GM06990 (cell line): Measurements from ENCODE around the gene AGGF1.

Experiments
- DNase-seq: peaks from one replicate; pipeline ENCODE4 v3.0.0-alpha.2; 2011; ENCODE audit not compliant: insufficient read length; ENCODE audit errors: extremely low read depth
- H3K27me3 ChIP-seq: replicated peaks from 2 replicates; pipeline ENCODE4 v1.6.0; 2011; ENCODE audit warnings: low read length; ENCODE audit not compliant: control insufficient read depth, insufficient read depth
- H3K36me3 ChIP-seq: 2 replicates; pipeline ENCODE4 v1.5.1; 2011; ENCODE audit warnings: low read length; ENCODE audit not compliant: control insufficient read depth, insufficient read depth
- H3K4me3 ChIP-seq: replicated peaks from 2 replicates; pipeline ENCODE4 v1.5.1; 2011; ENCODE audit warnings: low read depth, mild to moderate bottlenecking, control low read depth, low read length
- CTCF ChIP-seq: IDR thresholded peaks from 2 replicates; pipeline ENCODE4 v1.5.1; 2011; ENCODE audit warnings: low read length, control low read depth, mild to moderate bottlenecking, inconsistent platforms; ENCODE audit not compliant: insufficient read depth, poor library complexity, severe bottlenecking

AGGF1 gene

GRCh38 chr5:77017668-77018067, 12.5 kb upstream of the AGGF1 start:
- no peak overlapping the region for H3K4me3 ChIP-seq
- no peaks in the 10 kb centered on the region for H3K36me3 ChIP-seq
- no peak for DNase-seq
- H3K27me3 ChIP-seq = no peaks in the 10 kb centered on the region
- no peak for TF ChIP-seq CTCF

- TF ChIP-seq CTCF = no peak
- DNase-seq = no peak
- H3K36me3 ChIP-seq = no peaks in the 10 kb centered on the region
- no peaks in the 10 kb centered on the region for H3K27me3 ChIP-seq
- no peak overlapping the region for H3K4me3 ChIP-seq
Observed at GRCh38 chr5:77022511-77023417, 7.4 kb upstream of the AGGF1 start.

DNA sequence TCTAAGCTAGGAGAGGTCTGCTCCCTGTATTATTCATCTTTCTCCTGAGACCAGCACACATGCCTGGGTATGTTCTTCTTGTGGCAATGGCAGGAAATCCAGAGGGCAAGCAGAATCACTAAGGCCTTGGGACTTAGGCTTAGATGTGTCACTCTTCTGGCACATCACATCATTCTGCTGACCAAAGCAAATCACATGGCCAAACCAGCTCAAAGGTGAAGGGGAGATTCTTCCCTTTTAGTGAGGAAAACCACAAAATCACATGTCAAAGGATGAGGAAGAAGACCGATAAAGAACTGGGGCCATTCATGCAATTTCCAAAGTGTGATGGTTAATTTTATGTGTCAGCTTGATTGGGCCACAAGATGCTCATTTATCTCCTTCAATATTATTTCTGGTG, 5.7 kb upstream of the AGGF1 start:
- DNase-seq = no peak
- Histone ChIP-seq H3K36me3 (no peaks in the 10 kb centered on the region), H3K4me3 (no peak overlapping the region), H3K27me3 (no peaks in the 10 kb centered on the region)
- no peak for TF ChIP-seq CTCF

GRCh38 chr5:77028631-77029375, 1.4 kb upstream of the AGGF1 start:
- H3K36me3 ChIP-seq = no peaks in the 10 kb centered on the region
- no peak overlapping the region for H3K4me3 ChIP-seq
- no peaks in the 10 kb centered on the region for H3K27me3 ChIP-seq
- TF ChIP-seq CTCF = no peak
- DNase-seq = no peak

GRCh38 chr5:77029376-77029885, 773 bp upstream of the AGGF1 start:
- DNase-seq = no peak
- no peak overlapping the region for H3K4me3 ChIP-seq
- no peak for TF ChIP-seq CTCF

More at GRCh38 chr5:77029376-77029885, 773 bp upstream of the AGGF1 start:
- no peaks in the 10 kb centered on the region for H3K36me3 ChIP-seq
- H3K27me3 ChIP-seq = no peaks in the 10 kb centered on the region
